K562 (cell line): Measurements from ENCODE around the gene ZFPM1. TPM values are rescaled to one million over a fixed set of nuclear protein-coding genes. Genes with fewer than 3 reads are reported as not detected.
A peak's percentile ranks its signal among the peaks of the same experiment; 100 is the strongest.

Source experiments
- CHD2 ChIP-seq: IDR thresholded peaks from 2 replicates; pipeline ENCODE4 v1.6.1; 2011; ENCODE audit warnings: low read depth, low read length
- CREB3 ChIP-seq: fragments of 450-650 bp; conservative IDR thresholded peaks from 2 replicates; pipeline ENCODE4 v1.6.1; 2016; ENCODE audit warnings: missing genetic modification characterization, low read depth, mild to moderate bottlenecking, missing compliant biosample characterization, moderate library complexity
- EP300 ChIP-seq: IDR thresholded peaks from 2 replicates; pipeline ENCODE4 v1.6.1; 2012; ENCODE audit warnings: low read length, improper control_type of control experiment
- EWSR1 ChIP-seq: fragments of 450-650 bp; IDR thresholded peaks from 2 replicates; pipeline ENCODE4 v1.6.1; 2018; ENCODE audit warnings: borderline replicate concordance, mild to moderate bottlenecking, low read depth, moderate library complexity; ENCODE audit not compliant: partially characterized antibody
- GTF2B ChIP-seq: IDR thresholded peaks from 2 replicates; pipeline ENCODE4 v1.6.1; 2011; ENCODE audit not compliant: insufficient read length; ENCODE audit errors: extremely low read depth
- ILF3 ChIP-seq: fragments of 450-650 bp; IDR thresholded peaks from 2 replicates; pipeline ENCODE4 v1.6.1; 2018; ENCODE audit warnings: antibody characterized with exemption, mild to moderate bottlenecking, moderate library complexity, borderline replicate concordance
- LCOR ChIP-seq: sonication (generic); formaldehyde crosslinking; IDR thresholded peaks from 2 replicates; pipeline ENCODE4 v1.8.0; 2022; ENCODE audit warnings: mild to moderate bottlenecking, missing genetic modification reagents
- NCOA6 ChIP-seq: fragments of 450-650 bp; IDR thresholded peaks from 2 replicates; pipeline ENCODE4 v1.6.1; 2017; ENCODE audit warnings: mild to moderate bottlenecking
- NONO ChIP-seq, 2 experiments: fragments of 200-400 bp in 1 of 2; fragments of 450-650 bp in 1 of 2; formaldehyde crosslinking in 1 of 2; IDR thresholded peaks; 2 replicates each; pipeline ENCODE4 v1.6.1; 2017; ENCODE audit warnings: low read depth in 2 of 2, mild to moderate bottlenecking in 2 of 2, moderate library complexity in 2 of 2, low read length in 1 of 2
- NR1H2 ChIP-seq: sonication (generic); formaldehyde crosslinking; IDR thresholded peaks from 2 replicates; pipeline ENCODE4 v1.4.0; 2020; ENCODE audit warnings: mild to moderate bottlenecking, missing genetic modification reagents
- POU5F1 ChIP-seq: fragments of 150-350 bp; IDR thresholded peaks from 2 replicates; pipeline ENCODE4 v1.6.1; 2014; ENCODE audit warnings: borderline replicate concordance, low read length, low read depth, mild to moderate bottlenecking; ENCODE audit not compliant: partially characterized antibody
- SFPQ ChIP-seq: fragments of 200-400 bp; formaldehyde crosslinking; IDR thresholded peaks from 2 replicates; pipeline ENCODE4 v1.6.1; 2017; ENCODE audit warnings: mild to moderate bottlenecking, low read depth, low read length, moderate library complexity
- SMARCE1 ChIP-seq: fragments of 450-650 bp; IDR thresholded peaks from 2 replicates; pipeline ENCODE4 v1.7.1; 2016; ENCODE audit warnings: mild to moderate bottlenecking
- SUPT5H ChIP-seq: fragments of 450-650 bp; IDR thresholded peaks from 2 replicates; pipeline ENCODE4 v1.6.1; 2016
- TARDBP ChIP-seq: fragments of 450-650 bp; IDR thresholded peaks from 2 replicates; pipeline ENCODE4 v1.6.1; 2016
- TBL1XR1 ChIP-seq, 2 experiments: IDR thresholded peaks; 2 replicates each; pipeline ENCODE4 v1.6.1; 2012; ENCODE audit warnings: improper control_type of control experiment in 2 of 2, low read length in 2 of 2, mild to moderate bottlenecking in 1 of 2
- TFAP4 ChIP-seq: sonication (generic); formaldehyde crosslinking; IDR thresholded peaks from 2 replicates; pipeline ENCODE4 v1.8.0; 2022; ENCODE audit warnings: missing genetic modification reagents, mild to moderate bottlenecking, moderate library complexity, borderline replicate concordance
- USF1 ChIP-seq: sonication (generic); formaldehyde crosslinking; IDR thresholded peaks from 2 replicates; pipeline ENCODE4 v1.9.0; 2022; ENCODE audit warnings: mild to moderate bottlenecking, missing genetic modification reagents
- XRCC5 ChIP-seq: fragments of 200-400 bp; formaldehyde crosslinking; IDR thresholded peaks from 2 replicates; pipeline ENCODE4 v1.6.1; 2017; ENCODE audit warnings: low read depth, mild to moderate bottlenecking, low read length
- ZC3H11A ChIP-seq: IDR thresholded peaks from 2 replicates; pipeline ENCODE4 v1.6.1; 2012; ENCODE audit warnings: low read depth, low read length, improper control_type of control experiment
- ZFP36 ChIP-seq: fragments of 150-350 bp; IDR thresholded peaks from 2 replicates; pipeline ENCODE4 v1.6.1; 2018; ENCODE audit warnings: low read length, low read depth; ENCODE audit not compliant: partially characterized antibody
- ZNF274 ChIP-seq: IDR thresholded peaks from 2 replicates; pipeline ENCODE4 v1.6.1; 2011; ENCODE audit warnings: low read depth, mild to moderate bottlenecking, low read length, moderate library complexity, borderline replicate concordance
- ZNF551 ChIP-seq: fragments of 250-450 bp; sonication (Bioruptor Pico); IDR thresholded peaks from 2 replicates; pipeline ENCODE4 v1.5.0; 2021; ENCODE audit warnings: mild to moderate bottlenecking, moderate library complexity
- polyA plus RNA-seq, 8 experiments: library from polyadenylated mRNA; depleted of rRNA in 4 of 8; stranded (reverse) in 5 of 8; unstranded in 3 of 8; fragments of >200 nt; fragmentation: Nextera tagmentation in 2 of 8; fragmentation: Illumina TruSeq in 1 of 8; extraction: Ambion mirVana in 2 of 8; extraction: Trizol in 1 of 8; gene quantifications; 2 replicates each; pipeline versions ENCODE4 v1.2.1 to v1.2.3, GENCODE V29; 2011 to 2014; ENCODE audit warnings: inconsistent platforms in 1 of 8, missing spikeins in 1 of 8
- total RNA-seq, 7 experiments: library from RNA; depleted of rRNA in 6 of 7; stranded (reverse); fragments of >200 nt in 6 of 7; fragmentation: Illumina TruSeq in 2 of 7; extraction: Trizol in 2 of 7; gene quantifications; 2 replicates each; pipeline versions ENCODE4 v1.2.1 to v1.2.3, GENCODE V29; 2011 to 2021; ENCODE audit warnings: low replicate concordance in 1 of 7

The ZFPM1 gene
- total and polyA plus RNA-seq, 9 of the 15 experiments (the other 6 are each of a cell fraction or from before 2014, with no cell fraction given), result 0.03 to 35.9 (median 1.4) TPM

GRCh38 chr16:88473666-88474534, 20.8 kb downstream of the ZFPM1 start (continued):
- no peak for TF ChIP-seq CREB3 (tag)
- TF ChIP-seq SFPQ, result no peak
- TF ChIP-seq TBL1XR1 (IDR thresholded peaks at IDR 0.05; ENCODE audit: low read length in 2 of 2), result peak in 1 of 2 experiments; percentile 38; a peak in 1 of 4 replicates
- no peak for TF ChIP-seq USF1 (CRISPR knock-in tag)
- peak; percentile 58; the same call in 1 of the 2 replicates for TF ChIP-seq TFAP4 (CRISPR knock-in tag)
- no peak for TF ChIP-seq XRCC5
- TF ChIP-seq SUPT5H, result no peak
- no peak for TF ChIP-seq ILF3
- no peak for TF ChIP-seq NONO (IDR thresholded peaks at IDR 0.05; ENCODE audit: low read depth in 2 of 2, low read length in 1 of 2)
- TF ChIP-seq ZFP36, result peak; percentile 95
- no peak for TF ChIP-seq ZC3H11A
- TF ChIP-seq ZNF274, result no peak
- TF ChIP-seq SMARCE1, result peak; percentile 73
- TF ChIP-seq ZNF551 (CRISPR knock-in tag), result no peak
- no peak for TF ChIP-seq POU5F1
- TF ChIP-seq CHD2, result no peak
- no peak for TF ChIP-seq GTF2B
- no peak; the same call in 1 of the 2 replicates for TF ChIP-seq TARDBP
- peak; percentile 71 for TF ChIP-seq EP300
- TF ChIP-seq LCOR, result no peak
- TF ChIP-seq NR1H2 (CRISPR knock-in tag), result no peak
- TF ChIP-seq NCOA6, result no peak
- no peak for TF ChIP-seq EWSR1
